GM21825 (cell line): Measurements from ENCODE around the gene LRIT3.

Experiments used
- ATAC-seq: cut with Tn5 transposase; IDR thresholded peaks from one replicate; pipeline ENCODE4 v1.9.1; 2021; ENCODE audit warnings: mild to moderate bottlenecking, moderate library complexity; ENCODE audit not compliant: unreplicated experiment

LRIT3 gene, protein sequence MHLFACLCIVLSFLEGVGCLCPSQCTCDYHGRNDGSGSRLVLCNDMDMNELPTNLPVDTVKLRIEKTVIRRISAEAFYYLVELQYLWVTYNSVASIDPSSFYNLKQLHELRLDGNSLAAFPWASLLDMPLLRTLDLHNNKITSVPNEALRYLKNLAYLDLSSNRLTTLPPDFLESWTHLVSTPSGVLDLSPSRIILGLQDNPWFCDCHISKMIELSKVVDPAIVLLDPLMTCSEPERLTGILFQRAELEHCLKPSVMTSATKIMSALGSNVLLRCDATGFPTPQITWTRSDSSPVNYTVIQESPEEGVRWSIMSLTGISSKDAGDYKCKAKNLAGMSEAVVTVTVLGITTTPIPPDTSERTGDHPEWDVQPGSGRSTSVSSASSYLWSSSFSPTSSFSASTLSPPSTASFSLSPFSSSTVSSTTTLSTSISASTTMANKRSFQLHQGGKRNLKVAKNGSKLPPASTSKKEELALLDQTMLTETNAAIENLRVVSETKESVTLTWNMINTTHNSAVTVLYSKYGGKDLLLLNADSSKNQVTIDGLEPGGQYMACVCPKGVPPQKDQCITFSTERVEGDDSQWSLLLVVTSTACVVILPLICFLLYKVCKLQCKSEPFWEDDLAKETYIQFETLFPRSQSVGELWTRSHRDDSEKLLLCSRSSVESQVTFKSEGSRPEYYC

DNA sequence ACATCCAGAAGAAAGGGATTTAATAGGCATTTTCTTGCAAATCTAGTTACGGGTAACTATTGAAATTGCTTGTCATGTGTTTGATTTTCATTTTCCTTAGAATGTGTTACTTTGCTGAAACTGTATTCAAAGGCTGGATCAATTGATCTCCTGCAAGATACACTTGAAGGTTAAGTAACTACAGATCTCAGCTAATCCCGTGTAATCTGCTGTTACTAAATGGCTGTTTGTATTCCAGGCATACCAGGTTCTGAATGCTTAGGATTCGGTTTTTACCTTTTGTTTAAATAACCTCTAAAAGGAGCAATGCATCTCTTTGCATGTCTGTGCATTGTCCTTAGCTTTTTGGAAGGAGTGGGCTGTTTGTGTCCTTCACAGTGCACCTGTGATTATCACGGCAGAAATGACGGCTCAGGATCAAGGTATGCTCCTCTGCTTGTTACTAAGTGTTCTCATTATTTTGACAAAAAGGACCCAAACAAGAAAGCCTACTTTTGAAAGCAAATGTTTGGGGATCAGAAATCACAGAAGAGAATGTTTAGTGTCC is at the start of gene LRIT3:
TSS of gene LRIT3 (plus strand) at position 212 of the 547 bp plus-strand sequence. CDS start at position 307, 95 bp downstream.
- no peak for ATAC-seq

DNA sequence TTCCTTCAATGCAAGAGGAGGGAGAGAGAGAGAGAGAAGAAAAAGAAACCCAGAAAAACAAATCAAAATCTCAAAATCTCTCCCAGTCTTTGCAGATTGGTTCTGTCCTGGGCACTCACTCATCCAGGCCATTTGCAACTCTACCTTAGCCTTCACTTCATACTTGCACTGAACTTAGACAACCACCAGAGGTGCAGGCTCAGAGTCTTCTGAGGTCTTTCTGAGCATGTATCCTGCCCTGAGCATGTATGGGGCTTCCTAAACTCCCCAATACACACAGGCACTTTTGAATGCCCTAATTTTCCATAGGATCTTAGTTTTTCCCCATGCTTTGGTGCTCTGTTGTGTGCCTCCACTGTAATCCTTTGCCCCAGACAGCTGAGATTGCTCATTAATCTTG is 49.0 kb upstream of the LRIT3 start:
- no peak for ATAC-seq

DNA sequence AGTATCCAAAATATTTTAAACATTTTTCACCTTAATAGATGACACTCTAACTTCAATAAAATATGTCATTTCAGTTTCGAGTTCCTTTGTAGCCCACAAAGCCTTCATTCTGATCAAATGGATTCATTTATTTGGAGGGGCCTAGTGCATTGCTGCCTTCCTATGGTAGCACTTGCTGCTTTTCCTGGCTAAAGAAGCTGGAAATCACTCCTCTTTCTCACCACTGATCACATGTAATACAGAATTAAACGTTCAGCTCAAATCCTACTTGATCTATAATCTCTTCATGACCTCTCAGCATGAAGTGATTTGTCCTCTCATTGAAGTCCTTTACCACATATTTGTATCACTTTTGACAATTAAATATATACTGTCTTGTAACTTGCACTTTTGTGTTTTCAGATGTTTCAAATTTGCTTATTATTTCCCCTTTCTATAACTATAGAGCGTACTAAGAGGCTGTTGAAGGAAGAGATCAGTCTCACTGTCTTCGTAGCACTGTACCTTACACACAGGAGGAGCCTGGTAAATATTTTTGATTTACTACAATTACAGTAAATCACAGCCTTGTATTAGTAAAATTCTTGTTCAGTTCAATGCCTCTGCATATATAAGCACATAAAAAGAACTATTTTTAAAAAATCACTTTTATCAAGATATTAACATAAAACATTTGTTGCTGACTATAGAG is 46.7 kb upstream of the LRIT3 start:
- ATAC-seq = no peak

DNA sequence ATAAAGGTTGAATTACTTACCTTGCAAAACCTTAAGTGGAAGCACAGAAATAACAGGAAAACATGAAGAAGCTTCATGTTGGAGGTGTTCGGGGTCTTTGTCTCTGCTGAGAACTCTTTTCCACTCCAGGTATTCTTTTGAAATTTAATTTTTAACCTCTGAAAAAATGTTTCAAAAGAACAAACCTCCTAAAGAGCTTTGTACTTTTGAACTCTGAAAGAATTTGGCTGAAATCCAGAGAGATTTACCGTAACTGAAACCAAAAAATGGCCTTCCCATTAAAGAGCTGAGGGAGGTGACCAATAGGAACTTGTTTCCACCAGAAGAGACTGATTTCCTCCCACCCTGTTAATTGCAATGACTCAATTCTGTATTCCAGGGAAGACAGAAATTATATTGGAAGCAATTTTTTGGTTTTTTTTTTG is 46.0 kb upstream of the LRIT3 start, which contains the start of gene CFI:
TSS of gene CFI (minus strand) at position 105 of the 425 bp plus-strand sequence. CDS start at position 77, 28 bp downstream.
- no peak for ATAC-seq

DNA sequence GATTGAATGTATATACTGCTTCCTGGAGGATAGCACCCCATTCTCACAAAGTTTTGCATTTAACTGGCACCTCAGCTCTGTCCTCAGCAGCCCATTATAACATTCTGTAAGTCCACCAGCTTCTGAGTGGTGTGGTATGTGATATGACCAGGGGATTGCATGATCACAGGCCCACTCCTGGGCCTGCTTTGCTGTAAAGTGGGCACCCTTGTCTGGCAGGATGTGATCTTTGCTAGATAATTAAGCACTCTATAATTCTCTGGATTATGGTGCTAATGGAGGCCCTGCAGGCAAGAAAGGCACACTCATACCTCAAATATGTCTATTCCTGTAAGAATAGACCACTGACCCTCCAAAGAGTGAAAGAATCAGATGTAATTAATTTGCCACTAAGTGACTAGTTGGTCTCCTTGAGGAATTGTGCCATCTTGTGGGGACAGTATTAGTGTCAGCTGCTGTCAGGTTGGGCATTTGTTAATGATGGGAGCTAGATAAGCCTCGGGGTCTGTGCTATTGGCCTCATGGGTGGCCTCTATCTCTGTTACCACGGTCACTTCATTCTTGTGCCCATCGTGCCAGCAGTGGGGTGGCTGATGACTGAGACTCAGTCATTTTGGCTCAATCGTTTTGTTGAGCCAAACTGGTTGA is 43.9 kb upstream of the LRIT3 start:
- ATAC-seq = peak; percentile 76

DNA sequence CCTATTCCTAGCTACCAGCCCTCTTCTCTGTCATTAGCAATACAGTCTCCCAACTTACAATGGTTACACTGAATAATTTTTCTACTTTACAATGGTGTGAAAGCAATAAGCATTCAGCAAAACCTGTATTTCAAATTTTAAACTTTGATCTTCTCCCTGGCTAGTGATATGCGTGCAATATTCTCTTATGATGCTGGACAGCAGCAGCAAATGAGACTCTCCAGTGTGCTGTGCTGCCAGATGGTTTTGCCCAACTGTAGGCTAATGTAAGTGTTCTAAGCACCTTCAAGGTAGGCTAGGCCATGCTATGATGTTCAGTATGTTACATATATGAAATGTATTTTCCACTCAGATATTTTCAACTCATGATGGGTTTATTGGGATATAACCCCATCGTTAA is 38.3 kb upstream of the LRIT3 start:
- no peak for ATAC-seq

DNA sequence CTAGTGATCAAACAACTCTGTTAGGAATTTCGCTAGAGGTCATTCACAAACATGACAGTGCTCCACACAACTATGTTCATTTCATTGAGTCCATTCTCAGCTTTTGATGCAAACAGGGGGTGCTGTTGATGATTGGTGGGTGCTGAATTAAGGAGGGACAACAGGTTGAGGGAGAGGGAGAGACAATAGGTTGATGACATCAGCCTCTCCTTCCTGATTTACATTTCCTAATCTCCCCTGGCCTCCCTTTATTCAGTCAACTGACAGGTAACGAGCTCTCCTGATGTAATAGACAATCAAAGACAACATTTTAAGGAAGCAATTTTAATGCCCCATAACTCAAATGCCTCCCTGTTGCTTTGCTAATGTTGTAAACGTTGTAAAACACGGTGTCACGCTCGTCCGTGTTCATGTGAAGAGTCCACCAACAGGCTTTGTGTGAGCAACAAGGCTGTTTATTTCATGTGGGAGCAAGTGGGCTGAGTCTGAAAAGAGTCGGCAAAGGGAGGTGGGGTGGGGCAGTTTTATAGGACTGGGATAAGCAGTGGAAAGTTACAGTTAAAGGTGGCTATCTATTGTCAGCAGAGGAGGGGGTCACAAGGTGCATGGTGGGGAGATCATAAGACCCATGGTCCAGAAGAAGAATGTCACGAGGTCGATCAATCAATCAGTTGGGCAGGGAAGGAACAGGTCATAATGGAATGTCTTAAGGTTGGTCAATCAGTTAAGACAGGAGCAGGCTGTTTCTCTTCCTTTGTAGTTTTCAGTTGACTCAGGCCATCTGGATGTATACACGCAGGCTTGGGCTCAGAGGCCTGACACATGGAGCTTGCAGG is 37.1 kb upstream of the LRIT3 start:
- ATAC-seq = no peak

DNA sequence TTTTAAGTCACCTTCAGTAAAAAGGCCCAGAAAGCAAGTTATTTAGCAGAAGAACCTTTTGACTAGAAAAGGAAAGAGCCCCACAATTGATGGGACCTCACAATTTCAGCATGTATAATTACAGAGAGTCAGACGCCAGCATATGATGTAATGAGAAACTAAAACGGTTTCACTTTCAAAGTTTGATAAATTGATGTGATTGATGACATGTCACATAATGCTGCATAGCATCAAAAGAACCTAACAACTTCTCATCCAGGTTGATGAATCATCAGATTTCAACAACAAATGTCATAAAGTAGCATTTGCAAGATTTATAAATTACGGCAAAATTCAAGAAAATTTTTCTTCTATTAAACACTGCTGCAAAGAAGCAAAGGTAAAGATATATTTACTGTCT is 36.2 kb upstream of the LRIT3 start:
- no peak for ATAC-seq

DNA sequence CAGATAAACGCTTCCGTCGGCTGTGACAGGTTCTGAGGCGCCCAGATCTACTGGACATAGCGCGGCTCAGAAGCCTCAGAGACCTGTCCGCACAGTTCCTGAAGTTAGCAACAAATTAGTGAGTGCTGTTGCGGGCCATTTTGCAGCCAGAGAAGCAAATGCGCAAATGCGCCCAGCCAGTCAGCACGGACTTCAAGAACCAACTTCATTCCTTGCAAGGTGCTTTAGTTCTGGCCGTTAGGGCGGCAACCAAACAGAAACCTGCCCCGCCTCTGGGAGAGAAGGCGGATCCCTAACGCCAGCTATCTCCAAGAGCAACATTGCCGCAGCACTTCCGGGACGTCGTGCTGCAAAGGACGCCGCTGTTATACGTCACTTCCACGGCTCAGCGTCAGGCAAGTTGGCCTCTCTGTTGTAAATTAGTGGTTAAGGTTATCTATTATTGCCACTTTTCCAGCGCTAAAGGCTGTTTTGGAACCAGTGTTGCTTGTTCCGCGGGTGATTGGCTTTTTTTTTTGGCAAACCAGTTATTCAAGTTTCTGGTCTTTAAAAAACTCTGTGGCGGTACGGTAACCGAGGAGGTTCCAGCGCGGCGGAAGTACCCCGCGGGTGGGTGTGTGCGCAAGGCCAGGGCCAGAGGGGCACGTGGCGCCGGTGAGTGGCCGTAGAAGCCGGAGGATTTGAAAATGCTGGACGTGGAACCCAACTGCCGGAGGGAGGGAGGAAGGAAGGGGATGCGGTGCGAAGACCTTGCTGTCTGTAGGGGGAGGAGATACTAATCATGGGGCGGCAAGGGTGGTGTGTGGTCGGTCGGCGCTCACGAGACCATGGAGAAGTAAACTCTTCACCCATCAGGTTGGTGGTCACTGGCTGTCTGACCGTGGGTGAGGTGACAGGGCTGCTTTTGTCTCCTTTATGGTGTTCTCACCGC is 32.5 kb upstream of the LRIT3 start, which contains the start of gene GAR1:
TSS of gene GAR1 (plus strand) at position 612 of the 931 bp plus-strand sequence. CDS start 403 bp downstream, outside the sequence.
- ATAC-seq = peak; percentile 99

DNA sequence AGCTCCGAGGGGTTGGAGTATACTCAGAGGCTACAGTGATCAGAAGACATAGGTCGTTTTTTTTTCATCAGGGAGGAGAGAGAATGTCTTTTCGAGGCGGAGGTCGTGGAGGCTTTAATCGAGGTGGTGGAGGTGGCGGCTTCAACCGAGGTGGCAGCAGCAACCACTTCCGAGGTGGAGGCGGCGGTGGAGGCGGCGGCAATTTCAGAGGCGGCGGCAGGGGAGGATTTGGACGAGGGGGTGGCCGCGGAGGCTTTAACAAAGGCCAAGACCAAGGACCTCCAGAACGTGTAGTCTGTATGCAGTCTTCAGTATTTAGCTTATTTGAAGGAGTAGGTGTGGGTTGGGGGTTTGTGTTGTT is 31.8 kb upstream of the LRIT3 start:
- ATAC-seq = no peak

DNA sequence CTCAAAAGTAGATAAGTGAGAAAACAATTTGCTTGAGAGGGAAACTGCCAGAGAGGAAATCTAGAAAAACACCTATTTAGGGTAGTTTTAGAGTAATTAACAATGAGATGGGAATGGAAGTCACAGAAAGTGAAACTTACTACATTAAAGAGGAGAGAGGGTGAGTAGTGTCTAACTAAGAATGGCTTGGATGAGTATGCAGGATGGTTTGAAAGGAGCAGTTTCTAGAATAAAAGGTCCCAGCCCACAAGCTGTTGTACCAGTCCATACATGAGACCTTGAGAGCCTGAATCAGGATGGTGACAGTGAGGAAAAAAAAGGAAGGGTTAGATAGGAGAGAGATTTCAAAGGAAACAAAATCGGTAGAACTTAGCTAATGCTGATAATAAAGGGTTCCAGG is 31.0 kb upstream of the LRIT3 start:
- ATAC-seq = no peak

DNA sequence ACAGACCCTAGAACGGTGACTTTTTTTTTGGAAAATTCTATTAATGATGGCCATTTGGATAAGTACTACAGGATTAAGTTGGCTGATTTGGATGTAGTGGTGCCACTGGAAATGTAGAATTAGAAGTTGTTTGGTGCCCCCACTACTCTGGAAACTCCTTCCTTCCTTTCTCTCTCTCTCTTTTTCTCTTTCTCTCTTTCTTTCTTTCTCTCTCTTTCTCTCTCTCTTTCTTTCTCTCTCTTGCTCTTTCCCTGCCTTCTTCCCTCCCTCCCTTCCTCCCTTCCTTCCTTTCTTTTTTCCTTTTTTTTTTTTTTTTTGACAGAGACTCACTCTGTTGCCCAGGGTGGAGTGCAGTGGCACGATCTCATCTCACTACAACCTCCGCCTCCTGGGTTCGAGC is 29.6 kb upstream of the LRIT3 start:
- no peak for ATAC-seq

DNA sequence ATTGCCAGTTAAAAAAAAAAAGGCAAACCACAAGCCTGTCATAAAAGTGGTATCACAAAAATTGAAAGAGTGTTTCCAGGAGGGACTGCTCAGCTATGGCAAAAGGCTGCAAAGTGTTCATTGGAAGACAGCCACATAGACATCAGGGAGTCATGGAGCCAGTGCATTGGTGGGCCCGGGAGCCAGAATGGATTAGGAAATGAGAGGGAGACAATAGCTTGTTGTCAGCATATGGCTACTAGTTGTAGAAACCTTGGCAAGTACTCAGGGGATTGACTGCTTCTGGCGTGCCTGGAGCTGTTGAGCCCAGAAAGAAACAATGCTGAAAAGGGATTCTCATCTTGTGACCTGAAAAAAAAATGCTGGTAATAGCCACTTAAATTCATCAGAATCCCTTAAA is 27.3 kb upstream of the LRIT3 start:
- no peak for ATAC-seq

DNA sequence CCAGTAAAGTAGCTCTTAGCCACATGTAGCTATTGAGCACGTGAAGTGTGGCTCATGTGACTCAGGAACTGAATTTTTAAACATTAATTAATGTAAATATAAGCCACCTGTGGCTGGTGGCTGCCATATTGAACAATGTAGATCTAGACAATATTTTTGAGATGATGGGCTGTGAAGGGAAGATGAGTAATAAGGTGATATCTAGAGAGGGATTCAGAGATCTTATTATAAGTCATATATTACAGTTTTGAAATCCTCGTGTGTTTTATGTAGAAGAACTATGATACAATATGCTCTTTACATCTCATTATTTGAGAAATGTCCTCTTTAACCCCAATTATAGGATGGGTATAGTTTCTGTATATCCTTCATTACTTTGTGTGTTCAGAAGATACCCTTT is 26.7 kb upstream of the LRIT3 start:
- no peak for ATAC-seq

DNA sequence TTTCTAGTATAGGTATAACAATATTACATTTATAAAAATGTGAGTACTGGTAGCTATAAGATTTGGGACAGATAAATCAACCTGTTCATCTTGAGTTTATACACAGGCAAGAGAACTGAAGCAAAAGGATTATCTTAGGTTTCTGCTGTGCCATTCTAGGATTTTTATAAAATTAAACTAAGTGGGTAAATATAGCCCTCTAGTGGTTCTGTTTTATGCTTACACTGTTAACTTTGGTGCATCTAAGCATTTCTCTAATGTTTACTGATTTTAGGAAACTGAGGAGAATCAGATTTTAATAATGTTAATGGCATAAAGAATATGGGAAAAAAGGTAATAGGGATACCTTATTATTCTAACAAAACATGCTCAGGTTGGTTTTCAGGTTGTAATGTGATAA is 21.2 kb upstream of the LRIT3 start:
- peak; percentile 50 for ATAC-seq

DNA sequence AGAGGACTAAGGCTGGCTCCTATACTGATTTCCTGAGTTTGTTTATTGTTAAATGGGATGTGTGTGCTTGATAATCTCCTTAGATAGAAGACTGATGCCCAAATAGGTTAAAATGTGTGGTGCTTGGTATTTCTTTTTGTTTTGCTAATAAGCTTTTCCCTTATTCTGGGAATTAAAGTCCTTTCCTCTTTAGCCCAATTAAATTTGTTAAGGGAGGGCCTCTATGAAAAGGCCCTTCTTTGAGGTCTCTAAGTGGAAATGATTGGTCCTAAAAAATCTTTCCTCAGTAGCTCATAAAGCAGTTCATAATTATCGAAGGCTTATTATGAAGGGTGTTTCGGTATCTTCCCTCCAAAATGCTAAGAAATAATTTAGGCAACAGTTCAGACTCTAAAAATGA is 20.2 kb upstream of the LRIT3 start, which contains the start of gene RRH:
TSS of gene RRH (plus strand) at position 301 of the 400 bp plus-strand sequence. CDS start at position 357, 56 bp downstream.
- ATAC-seq = no peak

DNA sequence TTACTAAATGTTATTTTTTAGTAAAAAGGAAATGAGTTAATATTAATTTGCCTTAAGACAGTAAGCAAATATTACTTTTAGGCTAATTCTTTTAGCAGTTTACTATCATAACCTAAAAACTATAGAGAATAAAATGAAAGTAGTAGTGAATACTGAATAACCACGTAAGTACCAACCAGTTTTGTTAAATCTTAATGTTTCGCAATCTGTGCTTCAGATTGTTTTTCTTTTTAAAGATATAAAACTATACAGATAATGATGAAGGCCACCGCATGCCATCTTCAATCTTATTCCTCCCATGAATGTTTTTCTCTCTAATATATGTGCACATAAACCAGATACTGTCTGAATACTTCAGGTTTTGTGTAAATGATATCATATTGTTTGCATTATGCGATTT is 14.2 kb upstream of the LRIT3 start:
- ATAC-seq = no peak

DNA sequence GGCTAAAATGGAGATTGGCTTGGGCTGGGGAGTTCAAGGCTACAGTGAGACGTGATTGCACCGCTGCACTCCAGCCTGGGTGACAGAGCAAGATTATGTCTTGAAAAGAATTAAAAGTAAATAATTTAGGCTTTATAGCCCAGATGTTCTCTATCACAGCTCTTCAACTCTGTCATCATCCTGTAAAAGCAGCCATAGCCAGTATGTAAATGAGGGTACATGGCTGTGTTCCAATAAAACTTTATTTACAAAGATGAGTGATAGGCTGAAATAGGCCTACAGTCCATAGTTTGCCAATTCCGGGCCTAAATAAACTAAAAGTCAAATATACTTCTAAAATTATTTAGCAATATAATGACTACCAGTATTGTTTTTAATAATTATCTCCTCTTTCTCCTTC is 10.9 kb upstream of the LRIT3 start:
- ATAC-seq = no peak
